Central memory CD4-positive, alpha-beta T cell (primary cell): ENCODE data around the gene TYMP.
"Not testable (repeated sequence)": the region's sequence is repeated elsewhere in the genome, so short reads cannot be mapped to it uniquely, and the experiment has no call there.

Source experiments
- DNase-seq: peaks from one replicate; pipeline ENCODE4 v3.0.0; 2022

TYMP gene

DNA sequence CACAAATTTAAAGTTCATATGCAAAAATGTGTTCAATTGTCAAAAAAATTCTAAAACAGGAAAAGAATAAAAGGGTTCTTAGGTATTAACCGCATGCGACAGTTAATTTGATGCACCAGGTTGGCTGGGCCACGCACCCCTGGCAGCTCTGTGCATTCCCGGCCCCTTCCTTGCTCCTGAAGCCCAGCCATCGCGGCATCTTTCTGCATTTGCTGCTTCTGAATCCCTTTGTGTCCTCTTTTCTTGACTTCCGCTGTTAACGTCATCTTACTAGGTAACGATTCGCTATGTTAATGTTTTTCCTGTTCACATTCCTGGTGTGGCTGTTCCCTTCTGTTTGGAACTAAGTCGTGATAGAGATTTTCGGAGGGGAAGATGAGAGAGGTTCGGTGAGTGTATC lies 8.0 kb upstream of the TYMP start:
- no peak for DNase-seq

DNA sequence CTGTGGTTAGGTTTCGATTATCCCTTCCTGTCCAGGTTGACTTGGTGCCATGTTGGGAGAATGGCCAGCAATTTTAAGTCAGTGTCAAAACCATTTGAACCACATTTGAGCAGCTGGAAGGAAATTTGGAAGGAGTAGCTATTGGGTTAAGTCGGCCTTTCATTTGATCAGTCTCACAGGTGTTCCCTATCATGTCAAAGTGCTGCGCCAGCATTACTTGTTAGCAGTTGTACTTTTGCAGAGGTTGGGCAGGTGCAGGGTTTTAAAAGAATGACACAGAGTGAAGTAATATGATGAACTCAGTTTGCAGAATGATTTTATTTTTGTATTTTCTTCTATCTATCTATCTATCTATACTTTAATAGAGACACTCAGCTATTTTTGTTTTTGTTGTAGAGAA lies 6.4 kb upstream of the TYMP start:
- DNase-seq = no peak

DNA sequence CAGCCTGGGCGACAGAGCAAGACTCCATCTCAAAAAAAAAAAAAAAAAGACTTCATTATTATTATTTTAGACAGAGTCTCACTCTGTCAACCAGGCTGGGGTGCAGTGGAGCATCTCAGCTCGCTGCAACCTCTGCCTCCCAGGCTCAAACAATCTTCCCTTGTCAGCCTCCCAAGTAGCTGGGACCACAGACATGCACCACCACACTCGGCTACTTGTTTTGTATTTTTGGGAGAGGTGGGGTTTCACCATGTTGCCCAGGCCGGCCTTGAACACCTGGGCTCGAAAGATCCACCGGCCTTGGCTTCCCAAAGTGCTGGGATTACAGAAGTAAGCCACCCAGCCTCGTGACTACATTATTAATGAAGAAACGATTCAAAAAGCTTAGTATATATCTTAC lies 5.3 kb upstream of the TYMP start:
- no peak for DNase-seq

DNA sequence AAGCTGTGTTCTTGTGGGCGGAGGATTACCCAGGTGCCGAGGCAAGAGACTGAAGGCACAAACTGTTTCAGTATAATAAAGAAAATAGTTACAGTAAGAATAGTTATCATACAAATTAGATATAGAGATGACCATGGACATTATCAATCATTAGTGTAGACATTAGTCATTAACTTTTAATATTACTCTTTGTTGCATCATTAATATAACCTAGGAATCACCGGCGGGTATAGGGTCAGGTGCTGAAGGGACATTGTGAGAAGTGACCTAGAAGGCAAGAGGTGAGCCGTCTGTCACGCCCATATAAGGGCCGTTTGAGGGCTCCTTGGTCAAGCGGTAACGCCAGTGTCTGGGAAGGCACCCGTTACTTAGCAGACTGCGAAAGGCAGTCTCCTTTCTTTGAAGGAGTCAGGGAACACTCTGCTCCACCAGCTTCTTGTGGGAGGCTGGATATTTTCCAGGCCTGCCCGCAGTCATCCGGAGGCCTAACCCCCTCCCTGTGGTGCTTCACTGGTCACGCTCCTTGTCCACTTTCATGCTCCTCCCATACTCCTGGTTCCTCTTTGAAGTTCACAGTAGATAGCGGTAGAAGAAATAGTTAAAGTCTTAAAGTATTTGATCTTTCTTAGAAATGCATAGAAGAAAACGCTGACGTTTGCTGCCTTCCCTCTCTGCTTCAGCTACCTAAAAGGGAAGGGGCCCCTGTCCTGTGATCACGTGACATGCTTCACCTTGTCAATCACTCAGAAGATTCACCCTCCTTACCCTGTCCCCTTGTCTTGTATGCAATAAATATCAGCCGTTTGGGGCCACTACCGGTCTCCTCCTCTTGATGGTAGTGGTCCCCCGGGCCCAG lies 4.3 kb upstream of the TYMP start:
- not testable (repeated sequence) for DNase-seq

DNA sequence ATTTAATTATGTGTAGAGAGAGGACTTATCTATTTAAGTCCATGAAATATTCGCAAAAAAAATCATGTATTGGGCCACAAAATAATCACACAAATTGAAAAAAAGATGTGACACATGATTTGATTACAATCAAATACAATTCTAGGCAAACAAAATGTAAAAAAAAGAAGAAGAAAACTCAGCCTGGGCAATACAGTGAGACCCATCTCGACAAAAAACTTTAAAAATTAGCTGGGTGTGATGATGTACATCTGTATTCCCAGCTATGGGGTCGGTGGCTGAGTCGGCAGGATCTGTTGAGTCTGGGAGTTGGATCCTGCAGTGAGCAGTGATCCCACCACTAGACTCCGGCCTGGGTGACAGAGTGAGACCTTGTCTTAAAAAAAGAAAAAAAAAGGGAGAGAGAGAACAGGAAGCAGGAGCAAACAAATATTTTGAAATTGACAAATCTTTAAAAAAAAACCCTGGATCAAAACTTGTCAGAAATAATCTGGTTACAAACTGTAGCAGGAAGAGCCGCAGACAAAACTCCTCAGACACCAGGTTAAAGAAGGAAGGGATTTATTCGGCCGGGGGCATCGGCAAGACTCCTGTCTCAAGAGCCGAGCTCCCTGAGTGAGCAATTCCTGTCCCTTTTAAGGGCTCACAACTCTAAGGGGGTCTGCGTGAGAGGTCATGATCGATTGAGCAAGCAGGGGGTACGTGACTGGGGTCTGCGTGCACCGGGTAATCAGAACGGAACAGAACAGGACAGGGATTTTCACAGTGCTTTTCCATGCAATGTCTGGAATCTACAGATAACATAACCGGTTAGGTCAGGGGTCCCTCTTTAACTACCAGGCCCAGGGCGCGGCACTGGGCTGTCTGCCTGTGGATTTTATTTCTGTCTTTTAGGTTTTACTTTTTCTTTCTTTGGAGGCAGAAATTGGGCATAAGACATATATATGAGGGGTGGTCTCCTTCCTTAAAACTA lies 3.3 kb upstream of the TYMP start:
- no peak for DNase-seq

DNA sequence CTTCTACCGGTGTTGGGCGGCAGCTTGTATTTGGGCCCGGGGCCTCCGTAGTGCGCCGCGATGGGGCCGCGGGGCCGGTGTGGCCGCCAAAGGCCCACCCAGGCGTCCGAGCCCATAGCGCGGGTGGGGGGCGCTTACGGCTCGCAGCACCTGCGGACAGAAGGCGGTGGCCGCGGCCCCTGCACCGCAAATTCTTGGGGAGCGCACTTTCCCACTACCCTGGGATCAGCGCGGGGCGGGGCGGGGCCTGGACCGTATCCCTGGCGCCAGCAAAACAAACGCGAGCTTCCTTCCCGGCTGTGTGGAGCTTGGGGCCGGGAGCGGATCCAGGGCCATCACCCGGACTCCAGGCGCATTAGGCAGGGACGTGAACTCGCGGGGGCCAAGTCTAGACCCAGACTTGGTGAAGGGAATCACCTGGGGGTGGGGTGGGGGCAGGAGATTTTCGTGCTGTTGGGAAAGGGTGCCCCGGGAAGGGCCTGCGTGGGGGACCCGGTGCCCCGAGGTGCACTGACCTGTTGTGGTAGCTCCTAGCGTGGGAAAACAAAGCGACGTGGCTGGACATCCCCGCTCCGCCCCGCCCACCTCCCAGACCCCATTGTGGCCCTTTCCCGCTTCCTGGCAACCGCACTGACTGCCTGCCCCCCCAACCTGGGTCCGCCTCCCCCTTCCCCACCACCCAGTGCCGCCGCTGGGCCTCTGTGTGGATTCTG lies 2.3 kb upstream of the TYMP start:
- DNase-seq = no peak

DNA sequence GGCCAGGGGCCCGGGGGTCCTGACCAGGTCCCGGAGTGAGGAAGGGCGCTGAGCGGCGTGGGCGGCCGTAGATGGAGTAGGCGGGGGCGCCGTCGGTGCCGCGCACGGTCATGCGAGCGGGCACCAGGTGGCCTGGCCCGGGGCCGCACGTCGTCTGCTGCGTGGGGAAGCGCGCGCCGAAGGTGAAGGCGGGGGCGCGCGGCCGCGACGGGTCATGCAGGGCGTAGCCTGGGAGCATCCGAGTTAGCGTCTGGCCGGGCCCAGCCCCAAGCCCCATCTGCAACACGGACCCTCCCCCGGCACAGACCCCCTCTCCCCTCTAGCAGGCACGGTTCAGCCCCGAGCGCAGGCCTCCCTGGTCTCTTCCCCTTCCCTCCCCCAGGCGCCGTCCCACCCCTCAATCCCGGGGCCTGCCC lies 1.7 kb upstream of the TYMP start:
- peak; percentile 50 for DNase-seq

DNA sequence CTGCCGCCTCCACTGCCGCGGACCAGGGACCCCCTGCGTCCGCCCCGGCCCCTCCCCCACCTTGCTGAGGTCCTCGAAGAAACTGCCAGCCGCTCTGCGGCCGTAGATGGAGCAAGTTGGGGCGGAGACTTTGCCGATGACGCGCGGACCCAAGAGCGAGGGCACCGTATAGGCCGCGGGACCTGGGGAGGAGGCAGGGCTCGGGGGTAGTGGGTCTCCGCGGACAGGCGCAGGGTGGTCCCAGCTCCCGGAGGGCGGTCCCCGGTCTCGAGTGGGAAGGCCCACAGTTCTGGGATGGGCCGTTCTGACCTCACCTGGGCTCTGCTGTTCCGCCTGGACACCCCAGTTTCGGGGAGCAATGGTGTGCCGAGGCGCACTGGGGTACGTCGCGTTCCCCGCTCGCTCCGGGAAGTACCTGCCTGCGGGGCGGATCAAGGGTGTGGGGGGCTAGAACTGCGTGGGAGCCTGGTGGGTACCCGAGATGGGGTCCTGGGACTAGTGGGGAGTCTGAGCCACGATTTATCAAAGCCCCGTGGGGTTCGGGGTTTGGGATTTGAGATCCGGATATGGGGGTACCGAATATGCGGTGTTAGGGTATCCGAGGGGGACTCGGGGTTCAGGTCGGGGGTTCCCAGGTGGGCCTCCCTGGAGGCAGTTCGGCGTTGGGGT lies 1.2 kb upstream of the TYMP start:
- peak; percentile 69 for DNase-seq

DNA sequence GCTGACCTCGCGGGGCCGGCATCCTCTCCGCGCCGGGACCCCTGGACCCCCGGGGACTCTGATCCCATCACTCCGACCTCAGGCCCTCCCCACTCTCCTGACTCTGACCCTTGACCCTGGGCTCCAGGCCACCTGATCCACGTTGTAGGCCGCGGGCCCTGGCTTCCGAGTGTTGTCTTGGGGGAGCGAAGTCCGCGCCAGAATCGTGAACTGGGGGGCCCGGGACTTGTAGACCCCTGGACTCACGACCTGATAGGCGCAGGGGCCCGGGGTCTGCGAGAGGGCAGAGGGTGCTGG lies 716 bp upstream of the TYMP start:
- DNase-seq = no peak

DNA sequence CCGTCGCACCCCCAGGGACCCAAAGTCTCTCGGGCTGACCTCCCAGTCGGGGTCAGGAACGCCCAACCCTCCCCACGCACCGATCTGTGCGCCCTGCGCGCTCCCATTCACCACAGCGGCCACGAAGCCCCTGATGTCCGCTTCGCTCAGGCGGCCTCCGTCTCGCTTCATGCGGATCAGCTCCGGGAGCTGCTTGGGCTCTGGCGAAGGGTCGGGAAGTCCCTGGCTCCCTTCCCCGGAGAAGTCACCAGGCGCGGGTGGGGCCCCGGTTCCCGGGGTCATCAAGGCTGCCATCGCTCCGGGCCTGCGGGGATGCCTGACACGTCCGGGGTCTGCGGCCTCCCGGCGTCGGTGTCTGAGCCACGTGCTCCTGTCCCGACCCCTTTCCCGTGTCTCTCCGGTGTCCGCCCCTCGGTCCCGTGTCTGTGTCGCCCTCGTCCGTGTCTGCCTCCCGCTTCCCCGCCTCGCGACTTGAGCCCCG lies 356 bp downstream of the TYMP start:
- DNase-seq = no peak

DNA sequence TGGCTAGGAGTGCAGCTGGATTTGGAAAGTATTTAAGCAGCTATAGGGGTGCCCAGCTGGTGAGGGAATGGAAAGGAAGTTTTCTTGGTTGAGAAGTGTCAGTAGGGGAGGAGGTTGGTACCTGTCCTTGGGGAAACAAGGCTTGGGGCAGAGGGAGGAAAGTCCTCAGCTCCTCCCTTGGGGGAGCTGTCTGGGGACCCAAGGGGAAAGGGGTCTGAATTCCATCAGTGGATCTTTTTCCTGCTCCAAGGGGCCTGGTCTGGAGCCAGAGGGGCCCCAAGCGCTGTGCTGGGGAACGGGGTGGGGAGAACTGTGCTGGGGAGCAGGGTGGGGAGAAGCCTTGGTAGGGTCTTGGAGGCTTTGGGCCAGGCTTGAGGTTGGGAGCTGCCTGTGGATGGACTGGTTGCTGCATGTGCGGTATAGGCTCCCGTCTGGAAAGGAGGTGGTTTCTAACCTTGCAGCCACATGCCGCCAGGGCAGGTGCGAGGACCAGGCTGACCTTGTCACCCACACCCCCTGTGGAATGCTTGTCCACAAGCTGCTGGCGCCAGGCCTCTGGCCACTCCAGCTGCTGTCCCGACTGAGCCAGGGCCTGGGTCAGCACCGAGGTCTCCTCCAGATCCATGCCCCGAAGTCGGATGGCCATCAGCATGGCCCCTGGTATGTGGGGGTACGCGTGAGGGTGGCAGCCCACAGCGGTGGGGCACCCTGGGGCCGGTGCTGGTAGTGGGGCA lies 963 bp downstream of the TYMP start:
- no peak for DNase-seq

DNA sequence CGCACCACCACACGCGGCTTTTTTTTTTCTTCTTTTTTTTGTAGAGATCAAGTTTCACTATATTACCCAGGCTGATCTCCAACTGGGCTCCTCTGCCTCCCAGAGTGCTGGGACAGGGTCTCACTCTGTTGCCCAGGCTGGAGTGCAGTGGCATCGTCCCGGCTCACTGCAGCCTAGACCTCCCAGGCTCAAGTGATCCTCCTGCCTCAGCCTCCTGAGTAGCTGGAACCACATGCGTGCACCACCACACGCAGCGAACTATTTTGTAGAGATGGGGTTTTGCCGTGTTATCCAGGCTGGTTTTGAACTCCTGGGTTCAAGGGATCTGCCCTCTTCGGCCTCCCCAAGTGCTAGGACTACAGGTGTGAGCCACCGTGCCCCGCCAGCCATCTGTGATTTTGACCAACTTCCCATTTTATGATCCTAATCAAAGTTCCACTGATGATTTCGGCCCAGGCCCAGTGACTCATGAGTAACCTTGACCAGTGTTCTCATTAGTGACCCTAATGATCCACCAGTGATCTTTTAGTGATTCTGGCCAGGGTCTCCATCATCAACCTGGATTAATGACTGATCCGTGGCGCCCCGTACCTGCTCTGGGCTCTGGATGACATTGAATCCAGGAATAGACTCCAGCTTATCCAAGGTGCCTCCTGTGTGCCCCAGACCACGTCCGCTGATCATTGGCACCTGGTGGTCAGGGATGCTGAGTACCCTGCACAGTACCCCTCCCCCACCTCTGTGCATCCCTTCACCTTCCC lies 1.7 kb downstream of the TYMP start:
- no peak for DNase-seq

DNA sequence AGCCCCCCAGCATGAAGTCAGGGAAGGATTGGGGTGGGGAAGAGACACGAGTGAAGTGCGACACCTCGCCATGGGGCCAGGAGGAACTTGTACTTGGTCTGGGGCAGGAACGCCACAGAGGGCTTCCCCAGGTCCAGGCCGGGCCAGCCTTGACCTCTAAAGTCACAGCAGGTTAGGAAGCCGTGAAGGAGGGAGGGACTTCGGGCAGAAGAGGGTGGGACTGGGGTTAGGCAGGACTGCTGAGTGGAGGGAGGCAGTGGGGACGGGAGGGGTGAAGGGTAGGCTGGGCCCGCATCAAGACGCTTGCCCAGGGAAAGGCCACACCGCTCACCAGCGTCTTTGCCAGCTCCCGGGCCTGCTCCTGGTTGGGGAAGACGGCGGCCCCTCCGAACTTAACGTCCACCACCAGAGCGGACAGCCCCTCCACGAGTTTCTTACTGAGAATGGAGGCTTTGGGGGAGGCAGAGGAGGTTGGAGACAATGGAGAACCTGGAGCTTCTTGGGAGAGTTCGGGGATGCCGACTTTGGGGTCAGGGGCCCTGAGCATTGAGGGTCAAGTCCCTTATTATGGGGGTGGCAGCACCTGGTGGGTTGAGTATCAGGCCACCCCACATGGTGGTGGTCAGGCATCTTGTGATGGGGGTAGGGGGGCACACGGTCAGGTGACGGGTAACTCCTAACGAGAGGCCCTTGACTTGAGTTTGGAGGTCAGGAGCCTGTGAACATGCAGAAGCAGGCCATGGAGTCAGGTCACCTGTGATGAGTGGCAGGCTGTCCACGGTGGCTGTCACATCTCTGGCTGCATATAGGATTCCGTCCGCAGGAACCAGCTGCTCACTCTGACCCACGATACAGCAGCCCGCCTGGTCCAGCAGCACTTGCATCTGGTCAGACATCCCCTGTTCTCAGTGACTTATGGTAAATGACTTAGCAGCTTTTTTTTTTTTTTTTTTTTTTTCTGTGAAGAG lies 2.7 kb downstream of the TYMP start:
- DNase-seq = no peak

DNA sequence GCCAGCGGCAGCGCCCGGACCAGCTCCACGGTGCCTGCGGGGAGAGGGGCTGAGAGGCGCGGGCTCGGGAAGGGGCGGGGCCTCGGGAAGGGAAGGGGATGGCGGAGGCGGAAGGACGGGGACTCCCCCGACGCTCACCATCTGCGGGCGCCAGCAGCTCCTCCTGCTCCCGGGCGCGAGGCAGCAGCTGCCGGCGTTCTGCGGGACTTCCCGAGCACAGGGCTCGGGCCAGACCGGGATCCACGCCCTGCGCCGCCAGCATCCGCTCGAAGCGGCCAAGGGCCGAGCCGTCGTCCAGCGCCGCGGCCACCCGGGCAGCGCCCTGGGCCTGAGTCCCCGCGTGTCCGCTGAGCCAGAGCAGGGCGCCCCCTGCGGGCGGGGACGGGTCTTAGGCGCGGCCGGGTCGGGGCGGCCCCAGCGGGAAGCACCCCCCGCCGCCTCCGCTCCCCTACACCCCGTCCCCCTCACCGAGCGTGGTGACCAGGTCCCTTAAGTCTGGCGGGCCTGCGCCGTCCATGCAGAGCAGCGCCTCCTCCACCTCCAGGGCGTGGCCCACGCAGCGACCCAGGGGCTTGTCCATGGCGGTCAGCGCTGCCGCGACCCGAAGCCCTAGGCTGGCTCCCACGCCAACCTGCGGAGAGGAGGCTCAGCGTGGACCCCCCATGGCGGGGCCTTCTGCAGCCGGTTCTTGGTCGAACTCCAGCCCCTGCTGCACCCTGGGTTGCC lies 3.5 kb downstream of the TYMP start:
- DNase-seq = peak; percentile 80

DNA sequence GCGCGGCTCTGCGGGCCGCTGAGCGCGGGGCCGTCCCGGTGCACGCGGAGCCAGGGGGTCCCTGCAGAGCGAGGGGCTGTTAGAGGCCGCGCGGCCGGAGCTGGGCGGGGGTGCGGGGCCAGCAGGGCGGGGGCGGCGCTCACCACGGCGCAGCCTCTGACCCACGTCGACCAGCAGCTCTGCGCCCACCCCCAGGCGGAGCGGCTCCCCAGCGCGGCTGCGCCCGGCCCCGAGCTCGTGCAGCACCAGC lies 4.0 kb downstream of the TYMP start:
- DNase-seq = no peak

DNA sequence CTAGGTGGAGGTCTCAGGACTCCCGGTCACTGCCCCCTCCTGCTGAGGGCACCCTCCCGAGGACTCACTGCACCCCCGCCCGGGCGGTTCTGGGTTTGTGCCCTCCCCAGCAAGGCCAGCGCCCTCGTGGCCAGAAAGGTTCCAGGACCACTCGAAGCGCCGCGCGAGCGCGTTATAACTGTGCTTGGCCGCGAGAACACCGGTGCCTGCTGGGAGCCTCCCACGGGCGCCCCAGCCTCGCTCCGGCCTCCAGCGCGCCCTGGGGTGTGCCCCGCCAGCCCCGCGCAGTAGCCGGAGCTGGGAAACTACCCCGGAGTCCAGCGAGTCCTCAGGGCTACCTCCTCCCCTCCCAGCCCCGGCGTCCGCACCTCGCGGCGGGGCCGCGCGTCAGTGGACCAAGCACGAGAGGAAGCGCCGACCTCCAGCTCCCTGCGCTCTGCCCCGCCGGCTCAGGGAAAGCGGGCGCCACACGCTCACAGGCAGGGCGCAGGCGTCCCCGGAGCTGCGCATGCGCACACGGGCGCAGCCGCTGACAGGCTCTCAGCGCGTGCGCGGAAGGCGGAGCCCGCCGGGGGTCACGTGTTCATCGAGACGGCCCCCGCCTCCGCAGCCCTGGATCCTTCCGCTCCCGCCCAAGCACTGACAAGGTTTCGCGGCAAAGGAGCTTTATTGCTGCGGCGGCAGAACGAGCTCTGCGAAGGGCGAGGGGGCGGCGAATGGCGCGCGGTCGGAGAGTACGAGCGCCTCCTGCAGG lies 4.5 kb downstream of the TYMP start, which contains the start of gene SCO2:
Gene SCO2, minus strand, starts transcription at position 495 of the 754 bp plus-strand sequence. CDS start 1,187 bp downstream, outside the sequence.
- peak; percentile 97 for DNase-seq

DNA sequence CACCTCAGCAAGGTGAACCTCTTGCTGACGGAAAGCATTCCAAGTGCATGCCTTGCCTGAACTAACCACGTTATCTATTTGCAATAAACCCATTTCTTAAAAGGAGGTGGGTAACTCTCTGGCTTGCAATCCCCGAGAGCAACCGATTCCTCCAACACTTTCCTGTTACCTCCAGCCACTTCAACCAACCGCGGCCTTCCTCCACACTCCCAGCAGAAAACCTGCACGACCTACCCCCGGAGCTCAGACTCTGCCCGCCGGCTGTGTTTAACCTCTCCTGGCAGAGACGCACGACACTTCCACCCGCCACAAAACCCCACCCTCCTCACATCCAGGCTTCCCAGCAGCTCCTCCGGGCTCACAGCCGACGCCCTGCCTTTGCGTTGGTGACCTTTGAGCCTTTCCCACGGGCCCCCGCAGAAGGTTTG lies 5.1 kb downstream of the TYMP start:
- DNase-seq = no peak
